Prostate gland (tissue), 1 donor: Measurements from ENCODE around the gene SLC27A2.

ENCODE experiments used
- POLR2A ChIP-seq: fragments of 450-650 bp; IDR thresholded peaks from one replicate; pipeline ENCODE4 v1.6.1; 2016; ENCODE audit warnings: antibody characterized with exemption, mild to moderate bottlenecking
- POLR2AphosphoS5 ChIP-seq: sonication (generic); formaldehyde crosslinking; IDR thresholded peaks from one replicate; pipeline ENCODE4 v1.6.1; 2017; ENCODE audit warnings: antibody characterized with exemption

GRCh38 chr15:50246631-50247030 is 64.6 kb downstream of the SLC27A2 start:
- TF ChIP-seq POLR2AphosphoS5 (no peak), POLR2A (no peak)
